Myocyte (in vitro differentiated cells): ENCODE measurements around the gene CMTM4. TPM values are rescaled to one million over a fixed set of nuclear protein-coding genes. Genes with fewer than 3 reads are reported as not detected.
"Not testable (repeated sequence)": the region's sequence is repeated elsewhere in the genome, so short reads cannot be mapped to it uniquely, and the experiment has no call there.

ENCODE experiments used
- DNase-seq: peaks from one replicate; pipeline ENCODE4 v3.0.0-alpha.2; 2012; ENCODE audit warnings: low read depth
- total RNA-seq: library from RNA; depleted of rRNA; stranded (reverse); fragments of >200 nt; gene quantifications from 2 replicates; pipeline ENCODE4 v1.2.3, GENCODE V29; 2014

Gene CMTM4
- total RNA-seq, 1 donor from 2014 or later = 10.9 TPM

DNA sequence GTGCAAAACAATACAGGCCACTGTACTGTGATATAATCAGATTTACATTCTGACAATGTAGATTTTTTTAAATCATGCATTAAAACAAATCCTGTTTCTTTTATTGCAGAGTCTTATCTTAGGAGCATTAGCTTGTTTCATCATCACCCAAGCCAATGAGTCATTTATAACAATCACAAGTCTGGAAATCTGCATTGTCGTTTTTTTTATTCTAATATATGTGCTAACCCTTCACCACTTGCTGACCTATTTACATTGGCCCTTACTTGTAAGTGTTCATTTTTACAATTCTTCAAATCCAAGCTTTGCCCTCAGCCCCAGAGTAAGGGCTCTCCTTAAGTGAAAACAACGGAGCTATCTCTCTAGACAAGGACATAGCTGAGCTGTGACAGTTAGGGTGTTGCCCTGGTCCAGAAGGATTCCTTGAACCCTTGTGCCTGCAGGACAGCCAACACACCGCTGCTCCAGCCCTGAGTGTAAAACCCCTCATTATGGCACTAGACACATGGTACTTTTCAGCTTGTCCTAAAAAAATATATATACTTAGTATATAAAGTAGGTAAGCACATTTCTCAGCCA is 126.6 kb downstream of the CMTM4 start:
- DNase-seq = peak; percentile 32

DNA sequence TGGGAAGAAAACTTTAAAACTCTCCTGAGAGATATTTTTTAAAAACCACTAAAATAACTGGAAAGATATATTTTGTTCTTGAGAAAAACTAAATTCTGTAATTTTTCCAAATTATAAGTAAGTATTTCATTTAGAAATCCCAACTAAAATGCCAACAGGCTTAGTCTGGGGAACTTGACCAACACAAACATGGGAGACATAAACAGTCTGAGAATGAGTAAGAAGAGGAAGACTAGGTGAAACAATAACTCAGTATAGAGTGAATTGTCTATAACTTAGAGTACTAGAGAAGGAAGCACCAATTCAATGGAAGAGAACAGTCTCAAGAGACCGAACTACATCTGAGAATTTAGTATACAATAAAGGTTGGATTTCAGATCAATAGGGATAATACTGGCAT is 127.4 kb downstream of the CMTM4 start:
- no peak for DNase-seq

DNA sequence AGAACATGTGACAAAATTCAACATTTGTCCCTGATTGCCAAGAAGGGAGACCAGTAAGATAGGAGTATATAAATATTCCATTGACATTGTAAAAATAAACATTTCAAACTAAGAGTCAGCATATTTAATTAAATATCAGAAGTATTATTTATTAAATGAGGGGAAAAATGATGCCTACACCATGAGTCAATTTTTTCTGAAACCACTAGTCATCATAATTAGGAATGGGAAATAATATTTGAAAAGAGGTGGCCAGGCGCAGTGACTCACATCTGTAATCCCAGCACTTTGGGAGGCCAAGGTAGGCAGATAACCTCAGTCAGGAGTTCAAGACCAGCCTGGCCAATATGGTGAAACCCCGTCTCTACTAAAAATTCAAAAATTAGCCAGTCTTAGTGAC is 128.2 kb downstream of the CMTM4 start:
- no peak for DNase-seq

GRCh38 chr16:66567270-66567669 is 129.3 kb downstream of the CMTM4 start:
- not testable (repeated sequence) for DNase-seq

DNA sequence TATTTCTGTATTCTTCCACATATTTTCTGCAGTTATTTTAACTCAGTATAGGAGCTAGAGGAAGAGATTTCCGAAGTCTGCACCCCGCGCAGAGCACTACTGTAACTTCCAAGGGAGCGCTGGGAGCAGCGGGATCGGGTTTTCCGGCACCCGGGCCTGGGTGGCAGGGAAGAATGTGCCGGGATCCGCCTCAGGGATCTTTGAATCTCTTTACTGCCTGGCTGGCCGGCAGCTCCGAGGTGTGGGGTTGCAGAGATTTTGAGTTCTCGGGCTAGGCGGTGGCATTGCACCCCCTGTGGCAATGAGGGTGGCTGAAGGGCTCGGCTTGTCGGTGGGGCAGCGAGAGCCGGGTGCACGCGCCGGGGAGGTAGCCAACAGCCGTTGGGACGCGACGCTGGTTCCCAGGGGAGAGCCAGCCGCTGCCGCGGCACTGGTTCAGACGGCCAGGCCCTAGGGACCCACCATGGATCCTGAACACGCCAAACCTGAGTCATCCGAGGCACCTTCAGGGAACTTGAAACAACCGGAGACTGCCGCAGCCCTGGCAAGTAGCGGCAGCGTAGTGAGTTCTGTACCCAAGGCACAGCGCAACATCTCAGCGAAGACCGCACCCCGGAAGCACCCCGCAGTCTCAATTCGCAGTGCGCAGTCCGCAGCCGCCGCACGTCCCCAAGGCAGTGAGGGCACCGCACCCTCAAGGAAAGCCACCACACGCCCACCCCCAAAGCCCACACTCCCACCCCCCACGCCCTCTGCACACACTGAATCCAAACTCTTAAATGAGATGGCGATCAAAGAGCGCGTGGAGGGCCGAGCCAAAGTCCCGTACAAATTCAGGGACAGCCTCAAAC is 130.3 kb downstream of the CMTM4 start, which contains the start of gene CMTM1:
Gene CMTM1 (plus strand): TSS at position 389 of the 851 bp plus-strand sequence. CDS start 75 bp downstream, at position 464.
- no peak for DNase-seq

Other genes starting within 250 kb of the CMTM4 start
- 18.9 and 21.2 TPM in 2 replicates for gene TK2, start 146.6 kb downstream of the CMTM4 start, total RNA-seq
- gene CKLF, start 144.2 kb downstream of the CMTM4 start, total RNA-seq = 25.4 and 29.8 TPM in 2 replicates
- 0.52 and 1.4 TPM in 2 replicates for gene CMTM1, start 130.3 kb downstream of the CMTM4 start, total RNA-seq
- gene CMTM2, start 117.3 kb downstream of the CMTM4 start, total RNA-seq = not detected in 2 replicates
- gene CMTM3, start 92.0 kb downstream of the CMTM4 start, total RNA-seq = 19.0 and 21.2 TPM in 2 replicates
- gene DYNC1LI2, start 54.9 kb upstream of the CMTM4 start, total RNA-seq = 108 and 137 TPM in 2 replicates
- not detected in 2 replicates for gene TERB1, start 104.8 kb upstream of the CMTM4 start, total RNA-seq
- gene NAE1, start 134.2 kb upstream of the CMTM4 start, total RNA-seq = 57.6 and 65.4 TPM in 2 replicates
- gene CA7, start 147.7 kb upstream of the CMTM4 start, total RNA-seq = 3.4 and 4.2 TPM in 2 replicates
- 3.5 and 4.6 TPM in 2 replicates for gene PDP2, start 183.8 kb upstream of the CMTM4 start, total RNA-seq
- 1.1 TPM in 1 of 2 replicates, not detected in the other for gene CDH16, start 222.1 kb upstream of the CMTM4 start, total RNA-seq
- gene RRAD, start 228.8 kb upstream of the CMTM4 start, total RNA-seq = 26.3 and 60.5 TPM in 2 replicates
- 168 and 235 TPM in 2 replicates for gene CIAO2B, start 237.7 kb upstream of the CMTM4 start, total RNA-seq
- 70.7 and 81.0 TPM in 2 replicates for gene CES2, start 238.8 kb upstream of the CMTM4 start, total RNA-seq